ENCODE results near the gene ACAP3. TPM values are rescaled to one million over a fixed set of nuclear protein-coding genes. Genes with fewer than 3 reads are reported as not detected.
A peak's percentile ranks its signal among the peaks of the same experiment; 100 is the strongest.

The ACAP3 gene
- total RNA-seq, 2 donors from 2014 or later = 41.6 to 121 TPM

DNA sequence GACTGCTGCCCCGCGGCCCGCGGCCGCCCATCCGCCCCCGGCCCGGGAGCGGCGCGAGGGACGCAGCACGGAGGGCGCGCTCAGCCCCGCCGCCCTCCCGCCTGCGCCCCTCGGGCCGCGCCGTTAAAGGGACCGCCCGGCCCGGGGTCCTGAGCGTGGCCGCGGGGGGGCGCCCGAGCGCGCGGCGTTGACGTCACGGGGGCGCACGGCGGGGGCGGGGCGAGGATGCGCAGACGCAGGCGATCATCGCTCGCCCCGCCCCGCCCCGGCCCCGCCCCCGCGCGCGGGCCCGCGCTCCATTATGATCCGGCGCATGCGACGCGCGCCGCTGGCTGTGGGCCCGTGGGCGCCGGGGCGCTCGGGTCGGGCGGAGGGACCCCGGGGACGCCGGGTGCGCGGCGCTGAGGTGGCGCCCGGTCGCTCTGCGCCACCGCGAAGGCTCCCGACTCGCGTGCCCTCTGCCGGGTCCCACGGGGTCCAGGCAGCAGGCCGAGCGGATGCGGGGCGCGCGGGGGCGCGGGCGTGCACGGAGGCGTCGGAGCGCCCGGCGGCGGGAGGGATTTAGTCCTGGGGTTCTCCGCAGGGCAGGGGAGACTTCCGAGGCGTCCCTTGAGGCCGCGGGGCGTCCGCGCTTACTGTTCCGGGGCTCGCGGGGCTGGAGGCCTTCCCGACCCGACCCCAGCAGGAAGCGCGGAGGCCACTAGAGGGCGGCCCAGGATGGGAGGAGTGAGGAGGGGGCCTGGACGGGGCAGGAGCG lies 41.7 kb upstream of the ACAP3 start, which contains the start of gene DVL1:
Gene DVL1, minus strand, starts transcription at position 163 of the 757 bp plus-strand sequence. CDS start 353 bp downstream, outside the sequence.
- no peaks in the 10 kb centered on the region for H3K9me3 ChIP-seq
- H3K27ac ChIP-seq = peak within 1 kb of the TSS; percentile 71 to 81
- H3K4me3 ChIP-seq = peak within 1 kb of the TSS; percentile 91
- TF ChIP-seq, protein P1, sequence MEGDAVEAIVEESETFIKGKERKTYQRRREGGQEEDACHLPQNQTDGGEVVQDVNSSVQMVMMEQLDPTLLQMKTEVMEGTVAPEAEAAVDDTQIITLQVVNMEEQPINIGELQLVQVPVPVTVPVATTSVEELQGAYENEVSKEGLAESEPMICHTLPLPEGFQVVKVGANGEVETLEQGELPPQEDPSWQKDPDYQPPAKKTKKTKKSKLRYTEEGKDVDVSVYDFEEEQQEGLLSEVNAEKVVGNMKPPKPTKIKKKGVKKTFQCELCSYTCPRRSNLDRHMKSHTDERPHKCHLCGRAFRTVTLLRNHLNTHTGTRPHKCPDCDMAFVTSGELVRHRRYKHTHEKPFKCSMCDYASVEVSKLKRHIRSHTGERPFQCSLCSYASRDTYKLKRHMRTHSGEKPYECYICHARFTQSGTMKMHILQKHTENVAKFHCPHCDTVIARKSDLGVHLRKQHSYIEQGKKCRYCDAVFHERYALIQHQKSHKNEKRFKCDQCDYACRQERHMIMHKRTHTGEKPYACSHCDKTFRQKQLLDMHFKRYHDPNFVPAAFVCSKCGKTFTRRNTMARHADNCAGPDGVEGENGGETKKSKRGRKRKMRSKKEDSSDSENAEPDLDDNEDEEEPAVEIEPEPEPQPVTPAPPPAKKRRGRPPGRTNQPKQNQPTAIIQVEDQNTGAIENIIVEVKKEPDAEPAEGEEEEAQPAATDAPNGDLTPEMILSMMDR (IDR thresholded peaks at IDR 0.05) = peak; percentile 48
- H3K27me3 ChIP-seq (replicated peaks; ENCODE audit: insufficient read depth) = no peaks in the 10 kb centered on the region
- ATAC-seq (ENCODE audit: insufficient number of reproducible peaks, low FRiP score, low read depth) (peak; percentile 83), DNase-seq (ENCODE audit: low spot score) (no peak)
- peaks cover 28 to 76% of the 10 kb centered on the region in 2 donors for H3K4me1 ChIP-seq (ENCODE audit: control insufficient read depth in 1 of 2, low read depth in 2 of 2)
- peaks cover 11% of the 10 kb centered on the region for H3K36me3 ChIP-seq

DNA sequence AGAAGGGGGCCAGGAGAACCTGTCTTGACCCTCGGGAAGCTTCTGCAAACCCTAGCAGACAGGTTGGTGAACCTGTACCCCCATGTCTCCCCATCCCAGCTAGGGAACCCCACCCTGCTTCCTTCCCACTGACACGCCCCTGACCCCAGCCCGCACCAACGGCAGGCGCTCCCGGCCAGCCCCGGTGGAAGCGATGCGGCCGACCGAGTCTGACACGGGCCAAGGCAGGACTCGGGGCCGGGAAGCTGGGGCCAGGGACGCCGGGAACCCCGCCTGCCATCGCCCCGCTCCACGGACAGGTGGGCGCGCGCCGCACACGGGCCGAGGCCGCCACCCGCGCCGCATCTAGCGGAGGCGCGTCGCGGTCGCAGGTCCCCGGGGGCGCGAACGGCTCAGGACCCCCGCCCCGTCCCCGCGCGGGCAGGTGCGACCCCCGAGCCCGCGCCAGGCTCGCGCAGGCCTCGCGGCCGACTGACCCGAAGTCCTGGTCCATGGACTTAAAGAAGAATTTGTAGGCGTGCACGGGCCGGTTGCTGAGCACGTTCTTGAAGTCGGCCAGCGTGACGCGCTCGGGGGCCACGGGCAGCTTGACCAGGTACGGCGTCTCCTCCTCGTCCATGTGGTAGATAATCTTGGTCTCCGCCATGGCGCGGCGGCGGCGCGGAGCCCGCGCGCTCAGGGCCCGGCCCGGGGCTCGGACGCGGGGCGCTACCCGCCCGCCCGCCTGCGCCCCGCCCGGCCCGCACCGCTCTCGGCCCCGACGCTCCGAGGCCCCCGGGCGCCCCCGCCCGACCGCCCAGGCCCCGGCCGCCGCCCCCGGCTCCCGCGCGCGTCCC lies 40.9 kb upstream of the ACAP3 start:
- peak; percentile 16 for ATAC-seq (ENCODE audit: insufficient number of reproducible peaks, low FRiP score, low read depth)
- DNase-seq (ENCODE audit: low spot score) = no peak
- Histone ChIP-seq H3K27ac (peak overlapping the region in 1 of 2 donors; percentile 20), H3K36me3 (peaks cover 3% of the 10 kb centered on the region), H3K4me1 (ENCODE audit: control insufficient read depth in 1 of 2, low read depth in 2 of 2) (peaks cover 28 to 69% of the 10 kb centered on the region in 2 donors), H3K9me3 (no peaks in the 10 kb centered on the region), H3K27me3 (replicated peaks; ENCODE audit: insufficient read depth) (no peaks in the 10 kb centered on the region), H3K4me3 (peak overlapping the region; percentile 79)
- TF ChIP-seq, protein P1 (IDR thresholded peaks at IDR 0.05) = no peak

DNA sequence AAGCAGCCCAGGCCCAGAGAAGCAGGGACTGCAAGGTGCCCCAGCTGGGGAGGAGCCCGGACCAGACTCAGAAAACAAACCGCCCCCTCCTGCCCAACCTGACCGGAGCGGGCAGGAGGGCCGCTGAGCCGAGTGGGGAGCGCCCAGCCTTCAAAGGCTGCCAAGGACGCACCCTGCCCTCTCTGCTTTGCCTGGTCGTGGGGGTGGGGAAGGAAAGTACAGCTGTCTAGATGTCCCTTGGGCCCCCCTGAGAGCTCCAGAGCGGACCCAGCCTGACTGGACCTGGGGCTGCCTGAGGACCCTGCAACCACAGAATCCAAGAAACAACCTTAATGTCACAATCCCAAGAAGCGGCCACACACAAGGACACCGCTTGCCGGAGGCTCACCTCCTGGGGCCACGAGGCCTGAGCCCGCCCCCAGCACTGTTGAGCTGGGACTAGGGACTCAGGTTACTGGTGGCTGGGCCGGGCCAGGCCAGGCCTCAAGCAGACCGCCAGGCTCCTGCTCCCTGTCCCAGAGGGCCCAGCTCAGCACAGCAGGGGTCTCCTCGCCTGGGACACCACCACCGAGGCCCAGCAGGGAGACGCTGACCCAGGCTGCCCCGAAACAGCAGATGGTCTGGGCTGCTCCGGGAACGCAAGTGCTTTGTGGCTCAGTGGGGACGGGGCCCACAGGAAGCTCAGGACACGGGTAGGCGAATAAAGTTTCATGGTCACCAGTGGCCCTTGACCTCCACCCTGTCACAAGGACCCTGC lies 40.1 kb upstream of the ACAP3 start:
- Histone ChIP-seq H3K27ac (peak overlapping the region in 1 of 2 donors; percentile 20), H3K9me3 (no peaks in the 10 kb centered on the region), H3K27me3 (replicated peaks; ENCODE audit: insufficient read depth) (no peaks in the 10 kb centered on the region), H3K4me1 (ENCODE audit: control insufficient read depth in 1 of 2, low read depth in 2 of 2) (peaks cover 28 to 61% of the 10 kb centered on the region in 2 donors), H3K36me3 (no peaks in the 10 kb centered on the region), H3K4me3 (peak overlapping the region; percentile 79)
- DNase-seq (ENCODE audit: low spot score) = no peak
- ATAC-seq (ENCODE audit: insufficient number of reproducible peaks, low FRiP score, low read depth) = no peak
- TF ChIP-seq, protein P1 (IDR thresholded peaks at IDR 0.05) = no peak

DNA sequence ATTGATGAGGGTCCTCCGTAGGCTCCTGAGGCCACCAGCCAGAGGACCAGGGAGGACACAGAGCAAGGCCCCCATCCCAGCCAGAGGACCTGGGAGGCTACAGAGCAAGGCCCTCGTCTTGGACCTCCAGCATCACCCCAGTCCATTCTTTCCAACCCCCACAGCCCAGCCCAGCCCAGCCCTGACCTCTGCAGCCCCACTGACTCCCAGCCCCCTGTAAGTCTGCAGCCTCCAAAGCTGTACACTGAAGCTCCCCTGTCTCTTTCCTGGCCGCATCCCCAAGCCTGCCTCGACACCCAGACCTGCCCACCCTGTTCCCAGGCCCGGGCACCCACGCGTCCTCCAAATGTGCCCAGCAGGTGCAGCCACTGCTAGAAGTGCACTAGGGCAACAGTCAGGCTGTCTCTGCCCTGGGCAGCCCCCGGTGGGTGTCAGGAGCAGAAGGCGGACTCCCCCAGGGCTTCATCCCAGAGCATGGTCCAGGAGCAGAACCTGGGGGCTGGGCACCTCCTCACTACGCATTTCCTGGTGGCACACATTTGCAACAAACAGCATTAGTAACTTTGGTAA lies 39.4 kb upstream of the ACAP3 start:
- Histone ChIP-seq H3K27me3 (replicated peaks; ENCODE audit: insufficient read depth) (no peaks in the 10 kb centered on the region), H3K27ac (peak overlapping the region in 1 of 2 donors; percentile 20), H3K4me1 (ENCODE audit: control insufficient read depth in 1 of 2, low read depth in 2 of 2) (peaks cover 28 to 54% of the 10 kb centered on the region in 2 donors), H3K4me3 (peak overlapping the region; percentile 79), H3K9me3 (no peaks in the 10 kb centered on the region), H3K36me3 (no peaks in the 10 kb centered on the region)
- TF ChIP-seq, protein P1 (IDR thresholded peaks at IDR 0.05) = no peak
- ATAC-seq (ENCODE audit: insufficient number of reproducible peaks, low FRiP score, low read depth) (no peak), DNase-seq (ENCODE audit: low spot score) (no peak)
